Measurements from ENCODE around the gene MRPL45.

The MRPL45 gene

DNA sequence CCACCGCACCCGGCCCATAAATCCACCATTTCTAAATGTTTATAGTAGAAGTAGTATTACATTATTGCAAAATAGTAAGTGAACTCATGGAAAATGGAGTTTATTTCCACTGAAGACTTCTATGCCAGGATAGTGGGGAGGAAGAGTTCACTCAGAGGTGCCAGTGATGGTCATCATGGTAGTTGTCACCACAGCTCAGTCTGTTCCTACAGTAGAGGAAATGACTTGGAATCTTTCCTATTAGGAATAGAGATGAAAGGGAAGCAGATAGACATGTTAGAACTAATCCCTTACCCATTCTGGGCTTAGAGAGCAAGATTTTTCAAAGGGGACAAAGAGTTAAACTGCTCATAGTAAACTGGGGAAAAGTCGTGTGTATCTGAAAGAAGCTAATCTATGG, 20.1 kb downstream of the MRPL45 start:
- TF ChIP-seq, protein P1, sequence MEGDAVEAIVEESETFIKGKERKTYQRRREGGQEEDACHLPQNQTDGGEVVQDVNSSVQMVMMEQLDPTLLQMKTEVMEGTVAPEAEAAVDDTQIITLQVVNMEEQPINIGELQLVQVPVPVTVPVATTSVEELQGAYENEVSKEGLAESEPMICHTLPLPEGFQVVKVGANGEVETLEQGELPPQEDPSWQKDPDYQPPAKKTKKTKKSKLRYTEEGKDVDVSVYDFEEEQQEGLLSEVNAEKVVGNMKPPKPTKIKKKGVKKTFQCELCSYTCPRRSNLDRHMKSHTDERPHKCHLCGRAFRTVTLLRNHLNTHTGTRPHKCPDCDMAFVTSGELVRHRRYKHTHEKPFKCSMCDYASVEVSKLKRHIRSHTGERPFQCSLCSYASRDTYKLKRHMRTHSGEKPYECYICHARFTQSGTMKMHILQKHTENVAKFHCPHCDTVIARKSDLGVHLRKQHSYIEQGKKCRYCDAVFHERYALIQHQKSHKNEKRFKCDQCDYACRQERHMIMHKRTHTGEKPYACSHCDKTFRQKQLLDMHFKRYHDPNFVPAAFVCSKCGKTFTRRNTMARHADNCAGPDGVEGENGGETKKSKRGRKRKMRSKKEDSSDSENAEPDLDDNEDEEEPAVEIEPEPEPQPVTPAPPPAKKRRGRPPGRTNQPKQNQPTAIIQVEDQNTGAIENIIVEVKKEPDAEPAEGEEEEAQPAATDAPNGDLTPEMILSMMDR (IDR thresholded peaks at IDR 0.05; ENCODE audit: extremely low read depth, missing control alignments): no peak
- DNase-seq (ENCODE audit: low spot score): no peak

DNA sequence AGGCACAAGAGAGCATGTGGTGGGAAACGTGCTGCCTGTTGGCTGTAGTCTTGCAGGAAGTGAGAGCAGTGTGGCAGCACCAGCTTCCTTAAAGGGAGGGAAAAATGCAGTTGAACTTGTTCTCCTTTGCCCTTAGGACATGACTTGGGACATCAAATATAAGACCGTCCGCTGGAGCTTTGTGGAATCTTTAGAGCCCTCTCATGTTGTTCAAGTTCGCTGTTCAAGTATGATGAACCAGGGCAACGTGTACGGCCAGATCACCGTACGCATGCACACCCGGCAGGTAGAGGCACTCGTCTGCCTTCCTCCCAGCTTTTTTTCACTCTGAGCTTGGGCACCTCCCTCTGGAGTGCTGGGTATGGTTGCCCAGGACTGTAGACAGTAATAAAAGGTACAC, 23.5 kb downstream of the MRPL45 start:
- DNase-seq (ENCODE audit: low spot score): no peak
- TF ChIP-seq, protein P1 (IDR thresholded peaks at IDR 0.05; ENCODE audit: extremely low read depth, missing control alignments): no peak

DNA sequence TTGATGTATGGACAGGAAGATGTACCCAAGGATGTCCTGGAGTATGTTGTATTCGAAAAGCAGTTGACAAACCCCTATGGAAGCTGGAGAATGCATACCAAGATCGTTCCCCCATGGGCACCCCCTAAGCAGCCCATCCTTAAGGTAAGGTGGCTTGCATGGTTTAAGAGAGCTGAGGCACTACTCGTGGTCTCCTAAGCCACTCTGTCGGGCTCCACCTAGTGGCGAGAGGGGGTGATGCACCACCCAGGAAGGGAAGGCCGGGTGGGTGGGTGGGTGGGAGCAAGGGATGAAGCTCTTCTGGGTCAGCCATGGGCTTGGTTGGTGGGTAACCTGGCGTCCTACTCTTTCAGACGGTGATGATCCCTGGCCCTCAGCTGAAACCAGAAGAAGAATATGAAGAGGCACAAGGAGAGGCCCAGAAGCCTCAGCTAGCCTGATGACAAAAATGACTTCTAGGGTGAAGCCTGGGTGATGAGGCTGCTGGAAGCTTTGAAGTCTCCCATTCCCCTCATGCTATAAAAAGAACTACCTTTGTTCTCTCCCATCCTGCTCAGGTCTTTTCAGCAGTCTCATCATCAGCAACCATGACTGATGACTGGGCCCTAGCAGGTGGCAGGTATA, 25.3 kb downstream of the MRPL45 start:
- TF ChIP-seq, protein P1 (IDR thresholded peaks at IDR 0.05; ENCODE audit: extremely low read depth, missing control alignments): peak; percentile 76
- peak; percentile 83 for DNase-seq (ENCODE audit: low spot score)

DNA sequence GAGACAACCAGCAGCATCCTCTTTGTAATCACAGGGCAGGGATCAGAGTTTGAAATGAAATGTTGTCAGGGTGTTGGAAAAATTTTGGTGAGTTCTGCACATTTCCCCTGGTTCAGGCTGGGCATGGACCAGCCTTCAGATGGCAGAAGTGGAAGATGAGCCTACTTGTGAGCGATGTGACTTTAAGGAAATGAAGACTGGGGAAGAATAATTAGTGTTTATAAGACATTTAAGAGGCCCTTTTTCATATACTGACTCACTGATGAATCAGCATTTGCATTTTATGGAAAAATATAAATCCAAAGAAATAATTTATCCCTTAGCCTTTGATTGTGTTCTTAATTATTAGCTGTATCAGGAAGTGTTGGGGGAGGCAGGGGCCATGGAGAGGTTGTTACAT, 25.9 kb downstream of the MRPL45 start:
- TF ChIP-seq, protein P1 (IDR thresholded peaks at IDR 0.05; ENCODE audit: extremely low read depth, missing control alignments): no peak
- DNase-seq (ENCODE audit: low spot score): no peak

DNA sequence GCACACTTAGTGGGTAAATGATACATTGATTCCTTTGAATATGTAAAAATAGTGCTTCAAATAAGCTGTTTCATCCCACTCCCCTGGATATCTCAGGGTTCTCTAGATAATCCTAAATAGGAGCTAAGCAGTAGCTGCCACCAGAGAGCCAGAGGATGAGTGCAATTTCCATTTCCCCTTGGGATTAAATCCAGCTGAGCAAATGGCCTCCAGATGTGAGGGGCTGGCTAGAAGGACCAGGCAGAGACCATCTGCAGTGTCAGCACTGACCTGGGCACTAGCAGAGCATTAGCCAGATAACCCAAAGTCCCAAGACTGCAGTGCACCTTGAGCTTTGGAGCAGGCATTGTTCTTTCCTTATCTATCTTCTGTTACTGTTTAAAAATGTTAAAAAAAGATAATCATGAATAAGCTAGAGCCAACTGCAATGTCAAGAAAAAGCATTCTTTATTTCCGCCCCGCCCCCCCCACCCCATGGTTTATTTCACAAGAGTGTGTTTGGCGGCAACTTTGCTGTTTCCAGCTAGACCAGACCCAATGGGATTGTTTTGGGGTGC, 27.3 kb downstream of the MRPL45 start:
- DNase-seq (ENCODE audit: low spot score): no peak
- TF ChIP-seq, protein P1 (IDR thresholded peaks at IDR 0.05; ENCODE audit: extremely low read depth, missing control alignments): no peak

DNA sequence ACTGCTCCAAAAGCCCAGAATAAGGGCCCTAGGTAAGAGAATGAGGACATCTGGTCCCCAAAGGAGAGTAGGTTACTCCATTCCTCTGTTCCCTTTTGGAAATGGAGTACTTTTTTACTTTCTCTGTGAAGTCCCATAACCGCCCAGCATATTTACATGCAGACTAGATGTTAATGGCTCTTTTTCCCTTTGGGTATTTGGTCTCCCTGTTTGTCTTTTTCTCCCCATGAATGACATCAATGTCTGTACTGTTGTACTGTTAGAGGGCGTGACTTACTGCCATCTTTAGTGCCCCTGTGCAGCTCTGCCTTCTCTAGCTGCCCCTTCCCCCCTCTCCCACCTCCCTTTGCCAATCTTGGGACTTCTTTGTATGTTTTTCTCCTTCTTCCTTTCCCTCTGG, 27.8 kb downstream of the MRPL45 start:
- DNase-seq (ENCODE audit: low spot score): no peak
- TF ChIP-seq, protein P1 (IDR thresholded peaks at IDR 0.05; ENCODE audit: extremely low read depth, missing control alignments): no peak

DNA sequence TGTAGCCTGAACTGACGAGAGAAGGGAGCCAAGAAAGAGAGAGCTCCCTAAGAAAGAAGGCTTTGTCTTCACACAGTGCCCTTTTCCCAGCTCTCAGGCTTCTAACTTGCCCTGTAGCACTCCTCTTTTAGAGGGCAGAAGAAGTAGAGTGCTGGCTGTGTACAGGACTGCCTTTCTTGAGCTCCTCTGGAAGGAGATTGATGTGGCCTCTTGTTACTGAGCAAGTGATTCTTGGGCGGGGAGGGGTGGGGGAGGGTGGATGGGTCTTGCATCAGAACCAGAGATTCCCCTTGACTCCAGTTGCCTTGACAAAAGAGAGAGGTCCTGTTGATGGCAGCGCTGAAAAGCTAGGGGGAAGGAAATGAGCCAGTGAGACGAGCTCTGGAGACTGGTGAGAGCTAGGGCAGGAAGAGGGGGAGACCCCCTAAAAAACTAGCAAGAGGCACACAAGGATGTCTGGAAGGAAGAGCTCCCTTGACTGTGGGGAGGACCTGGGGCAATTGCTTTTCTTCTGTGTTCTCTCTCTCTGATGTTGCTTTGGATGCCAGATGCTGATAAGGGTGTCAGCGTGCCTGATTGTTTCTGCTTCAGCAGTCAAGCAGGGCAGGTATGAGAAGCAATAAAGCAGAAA, 28.4 kb downstream of the MRPL45 start:
- no peak for DNase-seq (ENCODE audit: low spot score)
- TF ChIP-seq, protein P1 (IDR thresholded peaks at IDR 0.05; ENCODE audit: extremely low read depth, missing control alignments): no peak

All from GM20000 (cell line).